GM12875 (cell line): ENCODE data around the gene APBA2.

Source experiments
- H3K4me3 ChIP-seq: one replicate; pipeline ENCODE4 v1.5.1; 2011; ENCODE audit warnings: low read depth, low read length, control low read depth
- TF ChIP-seq, protein P1 (sequence below): IDR thresholded peaks from 2 replicates; pipeline ENCODE4 v1.5.1; 2011; ENCODE audit warnings: low read depth, mild to moderate bottlenecking, control low read depth, inconsistent platforms, low read length, moderate library complexity, borderline replicate concordance; ENCODE audit not compliant: insufficient read depth

Gene APBA2

DNA sequence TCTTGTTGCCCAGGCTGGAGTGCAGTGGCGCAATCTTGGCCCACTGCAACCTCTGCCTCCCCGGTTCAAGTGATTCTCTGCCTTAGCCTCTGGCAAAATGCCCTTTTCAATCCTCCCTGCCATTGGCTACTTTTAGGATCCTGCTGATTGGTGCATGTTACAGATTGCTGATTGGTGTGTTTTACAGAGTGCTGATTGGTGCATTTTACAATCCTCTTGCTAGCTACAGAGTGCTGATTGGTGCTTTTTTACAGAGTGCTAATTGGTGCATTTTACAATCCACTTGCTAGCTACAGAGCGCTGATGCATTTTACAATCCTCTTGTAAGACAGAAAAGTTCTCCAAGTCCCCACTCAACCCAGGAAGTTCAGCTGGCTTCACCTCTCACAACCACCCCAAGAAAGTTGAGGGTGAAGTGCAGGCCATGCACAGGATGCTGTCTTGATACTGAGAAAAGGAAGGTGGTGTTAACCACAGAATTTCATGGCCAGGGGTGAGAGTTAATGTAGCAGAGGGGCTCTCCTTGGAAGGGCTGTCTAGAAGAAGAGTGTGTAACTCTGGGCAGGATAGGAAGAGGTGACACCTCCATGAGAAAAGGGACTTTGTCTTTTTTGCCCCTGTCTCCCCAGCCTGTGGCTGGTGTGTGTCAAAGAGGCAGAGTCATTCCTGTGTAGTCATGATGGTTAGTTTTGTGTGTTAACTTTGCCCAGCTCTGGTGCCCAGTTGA, 145.9 kb downstream of the APBA2 start:
- no peak overlapping the region for H3K4me3 ChIP-seq
- TF ChIP-seq, protein P1, sequence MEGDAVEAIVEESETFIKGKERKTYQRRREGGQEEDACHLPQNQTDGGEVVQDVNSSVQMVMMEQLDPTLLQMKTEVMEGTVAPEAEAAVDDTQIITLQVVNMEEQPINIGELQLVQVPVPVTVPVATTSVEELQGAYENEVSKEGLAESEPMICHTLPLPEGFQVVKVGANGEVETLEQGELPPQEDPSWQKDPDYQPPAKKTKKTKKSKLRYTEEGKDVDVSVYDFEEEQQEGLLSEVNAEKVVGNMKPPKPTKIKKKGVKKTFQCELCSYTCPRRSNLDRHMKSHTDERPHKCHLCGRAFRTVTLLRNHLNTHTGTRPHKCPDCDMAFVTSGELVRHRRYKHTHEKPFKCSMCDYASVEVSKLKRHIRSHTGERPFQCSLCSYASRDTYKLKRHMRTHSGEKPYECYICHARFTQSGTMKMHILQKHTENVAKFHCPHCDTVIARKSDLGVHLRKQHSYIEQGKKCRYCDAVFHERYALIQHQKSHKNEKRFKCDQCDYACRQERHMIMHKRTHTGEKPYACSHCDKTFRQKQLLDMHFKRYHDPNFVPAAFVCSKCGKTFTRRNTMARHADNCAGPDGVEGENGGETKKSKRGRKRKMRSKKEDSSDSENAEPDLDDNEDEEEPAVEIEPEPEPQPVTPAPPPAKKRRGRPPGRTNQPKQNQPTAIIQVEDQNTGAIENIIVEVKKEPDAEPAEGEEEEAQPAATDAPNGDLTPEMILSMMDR: no peak

DNA sequence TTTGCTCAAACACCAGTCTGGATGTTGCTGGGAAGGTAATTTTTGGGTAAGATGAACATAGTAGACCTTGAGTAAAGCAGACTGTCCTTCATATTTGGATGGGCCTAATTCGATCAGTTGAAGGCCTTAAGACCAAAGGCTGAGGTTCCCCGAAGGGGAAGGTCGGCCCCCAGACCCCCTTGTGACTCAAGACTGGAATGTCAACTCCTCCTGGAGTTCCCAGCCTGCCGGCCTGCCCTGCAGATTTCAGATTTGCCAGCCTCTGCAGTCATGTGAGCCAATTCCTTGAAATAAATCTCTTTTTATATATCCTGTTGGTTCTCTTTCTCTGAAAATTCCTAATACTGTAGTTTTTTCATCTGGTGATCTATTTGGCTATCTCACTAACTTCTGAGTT, 146.5 kb downstream of the APBA2 start:
- no peak overlapping the region for H3K4me3 ChIP-seq
- TF ChIP-seq, protein P1: no peak

DNA sequence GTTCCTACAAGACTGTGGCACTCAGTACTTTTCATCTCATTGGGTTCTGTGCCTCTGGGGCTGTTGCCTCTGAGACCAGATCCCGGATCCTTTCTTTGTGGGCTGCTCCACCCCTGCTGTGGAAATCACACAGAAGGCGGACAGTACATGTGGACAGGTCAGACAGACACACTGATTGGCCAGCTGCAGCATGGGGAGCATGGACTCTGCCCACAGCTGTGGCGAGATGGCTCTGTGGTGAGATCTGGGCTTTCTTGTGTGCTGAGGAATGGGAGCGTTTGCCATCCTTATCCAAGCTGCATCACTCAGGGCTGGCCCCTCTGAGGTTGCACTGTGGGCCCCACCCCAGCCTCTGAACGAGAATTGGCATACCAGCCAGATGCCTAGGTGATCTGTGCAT, 147.0 kb downstream of the APBA2 start:
- TF ChIP-seq, protein P1: no peak
- H3K4me3 ChIP-seq: no peak overlapping the region

DNA sequence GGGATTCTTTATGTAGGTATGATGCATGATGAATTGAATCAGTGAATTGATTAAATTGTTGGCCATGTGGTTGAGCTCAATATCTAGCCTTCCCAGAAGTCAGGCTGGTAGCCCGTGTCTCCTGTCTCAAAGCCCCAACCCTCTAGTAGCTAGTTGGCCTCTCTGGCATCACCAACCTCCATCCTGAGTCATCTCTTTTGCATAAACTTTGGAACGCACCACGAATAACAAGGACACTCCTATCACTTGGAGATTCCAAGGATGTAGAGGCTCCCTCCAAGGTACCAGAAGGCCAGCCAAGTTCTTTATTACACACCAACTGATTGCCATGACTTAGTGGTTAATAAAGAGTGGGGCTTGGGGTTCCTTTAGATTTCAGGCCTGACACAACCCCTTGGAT, 148.4 kb downstream of the APBA2 start:
- no peak overlapping the region for H3K4me3 ChIP-seq
- TF ChIP-seq, protein P1: no peak

DNA sequence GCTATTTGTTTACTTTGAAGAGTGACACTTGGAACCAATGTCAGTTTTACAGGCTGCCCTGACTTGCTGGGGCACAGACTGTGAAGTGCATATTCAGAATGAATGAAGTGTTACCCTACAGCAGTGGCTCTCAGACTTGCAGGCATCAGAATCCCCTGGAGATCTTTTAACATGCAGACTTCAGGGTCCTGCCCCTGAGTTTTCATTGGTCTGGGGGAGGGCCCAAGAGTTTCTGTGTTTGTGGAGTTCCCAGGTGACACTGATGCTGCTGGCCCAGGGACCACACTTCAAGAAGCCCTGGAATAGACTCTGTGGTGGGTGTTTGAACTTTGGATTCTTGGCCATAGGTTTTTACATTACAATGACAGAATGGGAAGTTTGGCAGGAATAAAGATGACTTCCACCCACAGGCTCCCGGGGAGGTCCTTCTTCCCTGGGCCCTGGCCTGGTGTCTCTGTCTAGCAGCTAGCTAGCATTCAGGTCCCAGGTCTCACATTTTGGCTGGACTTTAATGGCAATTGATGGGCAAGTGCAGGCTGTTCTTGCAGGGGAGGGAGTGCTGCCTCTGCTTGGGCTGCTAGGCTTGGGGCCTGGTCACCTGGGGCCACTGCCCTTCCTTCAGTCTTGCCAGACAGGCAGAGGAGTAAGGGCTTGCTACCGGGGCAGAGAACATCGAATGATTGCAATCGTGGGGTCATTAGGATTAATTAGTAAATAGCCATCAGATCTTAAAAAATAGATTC, 149.0 kb downstream of the APBA2 start:
- H3K4me3 ChIP-seq: no peak overlapping the region
- TF ChIP-seq, protein P1: no peak

DNA sequence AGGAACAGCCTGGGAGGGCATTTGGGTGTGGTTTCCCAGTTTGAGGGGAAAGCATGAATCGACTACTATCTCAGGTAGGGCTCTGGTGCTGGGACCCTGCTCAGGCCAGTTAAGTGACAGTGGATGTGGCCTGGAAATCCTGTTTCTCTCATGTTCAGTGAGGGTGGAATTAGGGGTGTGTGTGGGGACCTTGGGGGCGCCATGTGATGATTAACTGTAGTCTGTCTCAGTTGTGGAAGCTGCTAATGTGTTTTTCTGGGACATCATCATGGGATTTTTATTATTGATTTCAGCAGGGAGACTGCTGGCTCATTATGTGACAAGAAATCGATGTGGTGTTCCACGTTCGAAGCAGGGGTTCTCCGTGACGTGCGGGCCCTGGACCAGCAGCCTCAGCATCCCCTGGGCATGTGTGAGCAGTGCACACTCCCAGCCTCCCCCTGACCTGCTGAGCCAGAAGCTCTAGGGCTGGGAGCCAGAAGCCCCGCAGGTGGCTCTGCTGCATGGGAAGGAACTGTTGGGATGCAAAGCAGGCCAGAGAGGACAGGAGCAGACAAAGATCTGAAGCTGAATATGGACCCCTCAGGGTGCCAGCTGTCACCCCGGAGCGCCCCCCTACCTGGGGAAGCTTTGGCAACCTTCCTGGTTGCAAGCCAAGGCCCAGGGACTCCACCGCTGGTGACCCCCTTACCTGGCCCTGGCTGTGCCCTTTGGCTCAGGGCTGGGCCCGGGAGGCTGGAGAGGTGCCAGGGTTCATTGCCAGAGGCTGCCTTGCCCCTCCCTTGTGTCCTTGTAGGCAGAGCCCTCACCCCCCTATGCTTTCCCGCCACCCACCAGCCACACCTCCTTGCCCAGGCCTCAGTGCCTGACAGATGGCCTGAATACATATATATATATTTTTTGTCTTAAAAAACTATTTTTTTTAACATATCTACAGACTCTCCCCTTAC, 149.8 kb downstream of the APBA2 start:
- no peak overlapping the region for H3K4me3 ChIP-seq
- TF ChIP-seq, protein P1: no peak
